ENCODE measurements around the gene RALGAPB. TPM values are rescaled to one million over a fixed set of nuclear protein-coding genes. Genes with fewer than 3 reads are reported as not detected.

RALGAPB gene
- total RNA-seq, 2 experiments from 2014 or later = 30.4 to 31.9 TPM

- Histone ChIP-seq H3K27ac (ENCODE audit: low read depth in 1 of 2, low read length in 2 of 2) (no peak overlapping the region), H3K4me3 (ENCODE audit: low read length) (no peak overlapping the region), H3K4me1 (ENCODE audit: insufficient read depth, low read length) (no peaks in the 10 kb centered on the region), H3K27me3 (ENCODE audit: control insufficient read depth in 1 of 2, insufficient read depth in 2 of 2, low read length in 2 of 2) (peaks cover 5 to 10% of the 10 kb centered on the region in 2 experiments), H3K36me3 (ENCODE audit: insufficient read depth, low read length) (no peaks in the 10 kb centered on the region), H3K9me3 (ENCODE audit: control insufficient read depth in 1 of 2, insufficient read depth in 1 of 2, low read length in 2 of 2) (peaks cover 0 to 11% of the 10 kb centered on the region in 2 experiments)
- POLR2A ChIA-PET = no interaction called here
- no peak for DNase-seq
- H3K4me3 Mint-ChIP-seq = no peak overlapping the region
- CTCF ChIA-PET = no interaction called here
- H3K4me1 Mint-ChIP-seq (ENCODE audit: low read depth) = no peaks in the 10 kb centered on the region
- H3K27ac Mint-ChIP-seq = no peak overlapping the region
- H3K36me3 Mint-ChIP-seq (ENCODE audit: low read depth) = no peaks in the 10 kb centered on the region
- intact Hi-C loops (cut with DNase I, micrococcal nuclease) = no loop called here
- no peaks in the 10 kb centered on the region for H3K9me3 Mint-ChIP-seq
- TF ChIP-seq CTCF (IDR thresholded peaks at IDR 0.05) = no peak
- ATAC-seq (ENCODE audit: poor library complexity) = no peak
- peaks cover 52% of the 10 kb centered on the region for H3K27me3 Mint-ChIP-seq
These were observed 147.8 kb downstream of the RALGAPB start for GRCh38 chr20:38620441-38620840.

- TF ChIP-seq CTCF (IDR thresholded peaks at IDR 0.05) = no peak
- H3K4me3 Mint-ChIP-seq = no peak overlapping the region
- no peak overlapping the region for H3K27ac ChIP-seq (ENCODE audit: low read depth in 1 of 2, low read length in 2 of 2)
- H3K27me3 Mint-ChIP-seq = peaks cover 32% of the 10 kb centered on the region
- peaks cover 0 to 6% of the 10 kb centered on the region in 2 experiments for H3K9me3 ChIP-seq (ENCODE audit: control insufficient read depth in 1 of 2, insufficient read depth in 1 of 2, low read length in 2 of 2)
- no peak for DNase-seq
- intact Hi-C loops (cut with DNase I, micrococcal nuclease) = no loop called here
- CTCF ChIA-PET = no interaction called here
- no peak for ATAC-seq (ENCODE audit: poor library complexity)
- POLR2A ChIA-PET = no interaction called here
- peaks cover 0 to 9% of the 10 kb centered on the region in 2 experiments for H3K27me3 ChIP-seq (ENCODE audit: control insufficient read depth in 1 of 2, insufficient read depth in 2 of 2, low read length in 2 of 2)
- H3K27ac Mint-ChIP-seq = no peak overlapping the region
- H3K4me1 ChIP-seq (ENCODE audit: insufficient read depth, low read length) = no peaks in the 10 kb centered on the region
- no peaks in the 10 kb centered on the region for H3K4me1 Mint-ChIP-seq (ENCODE audit: low read depth)
- no peaks in the 10 kb centered on the region for H3K9me3 Mint-ChIP-seq
- H3K36me3 ChIP-seq (ENCODE audit: insufficient read depth, low read length) = no peaks in the 10 kb centered on the region
- H3K36me3 Mint-ChIP-seq (ENCODE audit: low read depth) = no peaks in the 10 kb centered on the region
- no peak overlapping the region for H3K4me3 ChIP-seq (ENCODE audit: low read length)
These were observed 150.4 kb downstream of the RALGAPB start for GRCh38 chr20:38623061-38623460.

- Mint-ChIP-seq H3K9me3 (no peaks in the 10 kb centered on the region), H3K27me3 (peaks cover 23% of the 10 kb centered on the region), H3K4me1 (ENCODE audit: low read depth) (no peaks in the 10 kb centered on the region), H3K27ac (no peak overlapping the region), H3K36me3 (ENCODE audit: low read depth) (no peaks in the 10 kb centered on the region), H3K4me3 (no peak overlapping the region)
- CTCF ChIA-PET = interaction anchor here (0.8 kb wide), 1 partner anchor 9 kb away, joined by 3 read pairs; no protein-coding TSS in a partner anchor
- H3K27ac ChIP-seq (ENCODE audit: low read depth in 1 of 2, low read length in 2 of 2) = no peak overlapping the region
- H3K4me1 ChIP-seq (ENCODE audit: insufficient read depth, low read length) = no peaks in the 10 kb centered on the region
- H3K9me3 ChIP-seq (ENCODE audit: control insufficient read depth in 1 of 2, insufficient read depth in 1 of 2, low read length in 2 of 2) = peaks cover 0 to 6% of the 10 kb centered on the region in 2 experiments
- no peak for TF ChIP-seq CTCF (IDR thresholded peaks at IDR 0.05)
- H3K27me3 ChIP-seq (ENCODE audit: control insufficient read depth in 1 of 2, insufficient read depth in 2 of 2, low read length in 2 of 2) = peaks cover 0 to 9% of the 10 kb centered on the region in 2 experiments
- H3K36me3 ChIP-seq (ENCODE audit: insufficient read depth, low read length) = no peaks in the 10 kb centered on the region
- no peak overlapping the region for H3K4me3 ChIP-seq (ENCODE audit: low read length)
- ATAC-seq (ENCODE audit: poor library complexity) = no peak
- POLR2A ChIA-PET = no interaction called here
- intact Hi-C loops (cut with DNase I, micrococcal nuclease) = no loop called here
- DNase-seq = no peak
These were observed 151.4 kb downstream of the RALGAPB start for GRCh38 chr20:38624084-38624483.

Data from CD4-positive, alpha-beta T cell (primary cell).